Mucosa of descending colon (tissue), 3 donors: Measurements from ENCODE around the gene UNC13A. TPM values are rescaled to one million over a fixed set of nuclear protein-coding genes. Genes with fewer than 3 reads are reported as not detected.

ENCODE experiments used
- ATAC-seq: fragments of 200-7000 bp; cut with Tn5 transposase; one replicate; pipeline ENCODE4 v1.9.1; 2020; ENCODE audit warnings: mild to moderate bottlenecking, moderate library complexity
- DNase-seq, 3 donors: peaks; one replicate each; pipeline ENCODE4 v3.0.0-alpha.2; 2020
- H3K36me3 ChIP-seq: fragments of 200-600 bp; one replicate; pipeline ENCODE4 v1.8.0; 2021; ENCODE audit warnings: low read depth, mild to moderate bottlenecking
- H3K4me1 ChIP-seq: fragments of 200-600 bp; one replicate; pipeline ENCODE4 v1.8.0; 2021; ENCODE audit warnings: low read depth, mild to moderate bottlenecking
- H3K4me3 ChIP-seq: fragments of 200-600 bp; one replicate; pipeline ENCODE4 v1.8.0; 2021; ENCODE audit warnings: mild to moderate bottlenecking
- H3K9me3 ChIP-seq: fragments of 200-600 bp; one replicate; pipeline ENCODE4 v1.8.0; 2021; ENCODE audit warnings: mild to moderate bottlenecking
- intact Hi-C, 2 donors: fragments of 100-400 bp; cut with DNase I in 1 of 2; cut with micrococcal nuclease in 1 of 2; formaldehyde crosslinking; loops; one replicate each; pipeline versions ENCODE4 v1.11.0 to v1.11.1; 2022; cut with DNase I, micrococcal nuclease
- total RNA-seq, 3 donors: library from RNA; stranded (reverse); fragmentation: NEBNext Ultra II Directional in 2 of 3; extraction: Animal tissue kit (Norgen Biotek cat#: 25700) in 2 of 3; gene quantifications; one replicate each; pipeline versions ENCODE4 v1.2.1 to v1.2.4, GENCODE V29; 2021 to 2023
- TF ChIP-seq, protein P1 (sequence below): fragments of 200-600 bp; IDR thresholded peaks from one replicate; pipeline ENCODE4 v1.8.0; 2022; ENCODE audit warnings: antibody characterized with exemption, mild to moderate bottlenecking
- donor health status: DM: no; HTN: no; CAD: no; lungs with moderate emphysema.
- donor health status: DM: no; HTN: no; CAD: no.
- donor health status: DM: no; HTN: yes; CAD: no.

UNC13A gene
- total RNA-seq, 3 donors from 2014 or later: 0.53 to 0.85 (median 0.72) TPM

- DNase-seq: no peak
- TF ChIP-seq, protein P1, sequence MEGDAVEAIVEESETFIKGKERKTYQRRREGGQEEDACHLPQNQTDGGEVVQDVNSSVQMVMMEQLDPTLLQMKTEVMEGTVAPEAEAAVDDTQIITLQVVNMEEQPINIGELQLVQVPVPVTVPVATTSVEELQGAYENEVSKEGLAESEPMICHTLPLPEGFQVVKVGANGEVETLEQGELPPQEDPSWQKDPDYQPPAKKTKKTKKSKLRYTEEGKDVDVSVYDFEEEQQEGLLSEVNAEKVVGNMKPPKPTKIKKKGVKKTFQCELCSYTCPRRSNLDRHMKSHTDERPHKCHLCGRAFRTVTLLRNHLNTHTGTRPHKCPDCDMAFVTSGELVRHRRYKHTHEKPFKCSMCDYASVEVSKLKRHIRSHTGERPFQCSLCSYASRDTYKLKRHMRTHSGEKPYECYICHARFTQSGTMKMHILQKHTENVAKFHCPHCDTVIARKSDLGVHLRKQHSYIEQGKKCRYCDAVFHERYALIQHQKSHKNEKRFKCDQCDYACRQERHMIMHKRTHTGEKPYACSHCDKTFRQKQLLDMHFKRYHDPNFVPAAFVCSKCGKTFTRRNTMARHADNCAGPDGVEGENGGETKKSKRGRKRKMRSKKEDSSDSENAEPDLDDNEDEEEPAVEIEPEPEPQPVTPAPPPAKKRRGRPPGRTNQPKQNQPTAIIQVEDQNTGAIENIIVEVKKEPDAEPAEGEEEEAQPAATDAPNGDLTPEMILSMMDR: no peak
- no peak overlapping the region for H3K4me3 ChIP-seq
- ATAC-seq: no peak
- peaks cover 18% of the 10 kb centered on the region for H3K4me1 ChIP-seq
- peaks cover 5% of the 10 kb centered on the region for H3K36me3 ChIP-seq
- H3K9me3 ChIP-seq: no peaks in the 10 kb centered on the region
- intact Hi-C loops: no loop called here
These were observed 34.6 kb upstream of the UNC13A start for GRCh38 chr19:17722655-17723240.

DNA sequence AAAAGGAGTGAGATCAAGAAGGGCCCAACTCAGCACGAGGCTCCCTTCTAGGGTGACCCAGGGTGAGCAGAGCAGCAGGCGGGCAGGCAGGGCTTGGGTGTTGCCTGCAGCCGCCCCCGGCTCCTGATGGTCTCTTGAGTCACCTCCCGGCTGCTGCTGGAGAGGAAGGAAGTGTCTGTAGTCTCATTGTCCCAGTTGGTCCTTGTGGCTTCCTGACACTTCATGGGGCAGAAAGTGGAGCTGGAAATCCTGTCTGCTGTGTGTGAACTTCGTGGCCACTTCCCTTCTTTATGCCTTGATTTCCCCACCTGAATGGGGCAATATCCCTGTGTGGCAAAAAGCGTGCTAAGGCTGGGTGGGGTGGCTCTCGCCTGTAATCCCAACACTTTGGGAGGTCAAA is 33.7 kb upstream of the UNC13A start:
- intact Hi-C loops: no loop called here
- DNase-seq: no peak
- Histone ChIP-seq H3K9me3 (no peaks in the 10 kb centered on the region), H3K4me1 (peaks cover 23% of the 10 kb centered on the region), H3K36me3 (peaks cover 5% of the 10 kb centered on the region), H3K4me3 (no peak overlapping the region)
- TF ChIP-seq, protein P1: no peak
- no peak for ATAC-seq

GRCh38 chr19:17721111-17721628 is 33.0 kb upstream of the UNC13A start:
- TF ChIP-seq, protein P1: no peak
- ATAC-seq (no peak), DNase-seq (no peak)
- intact Hi-C loops: no loop called here
- H3K4me1 ChIP-seq: peaks cover 23% of the 10 kb centered on the region
- peaks cover 2% of the 10 kb centered on the region for H3K36me3 ChIP-seq
- no peaks in the 10 kb centered on the region for H3K9me3 ChIP-seq
- H3K4me3 ChIP-seq: no peak overlapping the region

DNA sequence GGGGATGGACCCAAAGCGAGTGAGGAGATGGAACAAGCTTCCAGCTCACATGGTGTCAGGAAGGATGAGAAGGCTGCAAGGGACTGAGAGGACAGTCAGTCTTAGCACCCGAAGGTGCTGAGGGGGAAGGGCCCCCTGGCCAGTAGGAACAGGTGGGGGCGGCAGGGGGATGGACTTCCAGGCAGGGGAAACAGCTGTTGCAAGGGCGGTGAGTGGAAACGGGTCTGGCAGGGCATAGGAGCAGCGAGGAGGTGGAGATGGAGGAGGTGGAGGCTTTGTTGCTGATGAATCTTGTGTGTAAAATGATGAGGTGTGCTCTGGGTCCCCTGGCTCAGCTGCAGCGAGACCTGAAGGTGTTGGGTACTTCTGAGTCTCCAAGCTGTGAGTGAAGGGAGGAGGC is 32.3 kb upstream of the UNC13A start:
- intact Hi-C loops: no loop called here
- H3K4me1 ChIP-seq: peaks cover 23% of the 10 kb centered on the region
- no peak for DNase-seq
- no peaks in the 10 kb centered on the region for H3K36me3 ChIP-seq
- H3K4me3 ChIP-seq: peak overlapping the region; percentile 90
- TF ChIP-seq, protein P1: no peak
- ATAC-seq: no peak
- no peaks in the 10 kb centered on the region for H3K9me3 ChIP-seq

- TF ChIP-seq, protein P1: no peak
- ATAC-seq: peak; percentile 70
- intact Hi-C loops: loop anchor here in 1 of 2 donors (10.0 kb wide), 1 partner anchor 55 kb away; no protein-coding TSS in a partner anchor
- Histone ChIP-seq H3K9me3 (no peaks in the 10 kb centered on the region), H3K4me1 (peaks cover 23% of the 10 kb centered on the region), H3K36me3 (no peaks in the 10 kb centered on the region), H3K4me3 (peak overlapping the region; percentile 90)
- DNase-seq: peak; percentile 38 to 76 (median 72)
These were observed 31.7 kb upstream of the UNC13A start for GRCh38 chr19:17719730-17720400.
